K562 (cell line): ENCODE measurements around the gene MED17. TPM values are rescaled to one million over a fixed set of nuclear protein-coding genes. Genes with fewer than 3 reads are reported as not detected.

Experiments
- ATAC-seq: fragments of 200-7000 bp; cut with Tn5 transposase; 3 replicates; pipeline ENCODE4 v1.9.1; 2020; ENCODE audit warnings: moderate library complexity
- BruUV-seq: library from RNA; stranded (reverse); fragments of 400-500 nt; replicated peaks from 2 replicates; lab custom pipeline; 2021; lab: Mats Ljungman, UMichigan
- CTCF ChIA-PET: fragments of 300-600 bp; formaldehyde crosslinking; extraction: SDS; loops from one replicate; lab custom pipeline; 2021; ENCODE audit warnings: low intra/inter-chr PET ratio; lab: Yijun Ruan, JAX
- POLR2A ChIA-PET: fragments of 300-600, 350-650 bp; sonication (Branson Sonifier 250); formaldehyde crosslinking; extraction: SDS; loops from one replicate; lab custom pipeline; 2021; ENCODE audit warnings: antibody characterized with exemption, inconsistent platforms; lab: Yijun Ruan, JAX
- DNase-seq, 4 experiments: peaks; one replicate each; pipeline versions ENCODE4 v3.0.0 to v3.0.0-alpha.2; 2011 to 2018; ENCODE audit warnings: low spot score in 3 of 4, mixed read lengths in 3 of 4; ENCODE audit errors: extremely low read depth in 1 of 4
- FAIRE-seq: peaks from 2 replicates; lab custom pipeline; 2011; peaks lifted over from hg19 to GRCh38; lab: Jason Lieb, UNC
- H2AFZ ChIP-seq: 2 replicates; pipeline ENCODE4 v1.6.0; 2011; ENCODE audit warnings: low read depth, low read length, control low read depth, inconsistent platforms
- H3K27ac ChIP-seq: fragments of 200-600 bp; 3 replicates; pipeline ENCODE4 v1.8.0; 2011; ENCODE audit warnings: low read depth, mild to moderate bottlenecking, control low read depth, inconsistent platforms, low read length, moderate library complexity, mixed read lengths; ENCODE audit errors: extremely low read depth
- H3K27me3 ChIP-seq, 2 experiments: fragments of 300-600 bp in 1 of 2; 2 replicates in 1 of 2; 3 replicates in 1 of 2; pipeline versions ENCODE4 v1.6.0 to v1.8.0; 2011; ENCODE audit warnings: inconsistent platforms in 2 of 2, low read length in 2 of 2, mild to moderate bottlenecking in 1 of 2, mixed read lengths in 1 of 2, moderate library complexity in 1 of 2; ENCODE audit not compliant: control insufficient read depth in 2 of 2, insufficient read depth in 2 of 2
- H3K36me3 ChIP-seq: fragments of 300-600 bp; 3 replicates; pipeline ENCODE4 v1.8.0; 2011; ENCODE audit warnings: mild to moderate bottlenecking, low read length, inconsistent platforms; ENCODE audit not compliant: control insufficient read depth, insufficient read depth
- H3K4me1 ChIP-seq, 2 experiments: fragments of 200-600 bp in 1 of 2; replicated peaks in 1 of 2; 2 replicates in 1 of 2; 3 replicates in 1 of 2; pipeline versions ENCODE4 v1.5.1 to v1.8.0; 2011; ENCODE audit warnings: inconsistent platforms in 2 of 2, low read length in 2 of 2, mild to moderate bottlenecking in 1 of 2, mixed read lengths in 1 of 2, moderate library complexity in 1 of 2; ENCODE audit not compliant: control insufficient read depth in 2 of 2, insufficient read depth in 2 of 2
- H3K4me2 ChIP-seq: 2 replicates; pipeline ENCODE4 v1.6.1; 2011; ENCODE audit warnings: low read length, control low read depth, inconsistent platforms, mixed read lengths; ENCODE audit not compliant: insufficient read depth
- H3K4me3 ChIP-seq: fragments of 200-600 bp; sonication (generic), shearing (Covaris generic); 2 replicates; pipeline ENCODE4 v1.5.1; 2016; ENCODE audit warnings: control low read depth, inconsistent platforms
- H3K79me2 ChIP-seq: fragments of 200-600 bp; 3 replicates; pipeline ENCODE4 v1.8.0; 2011; ENCODE audit warnings: low read length, inconsistent platforms; ENCODE audit not compliant: control insufficient read depth, insufficient read depth
- H3K9ac ChIP-seq, 2 experiments: 2 replicates each; pipeline versions ENCODE4 v1.6.0 to v1.6.1; 2011; ENCODE audit warnings: low read depth in 2 of 2, low read length in 2 of 2, control low read depth in 1 of 2, inconsistent platforms in 1 of 2, mild to moderate bottlenecking in 1 of 2, mixed read lengths in 1 of 2; ENCODE audit not compliant: insufficient read depth in 1 of 2
- H3K9me1 ChIP-seq: one replicate; pipeline ENCODE4 v1.6.0; 2011; ENCODE audit warnings: inconsistent platforms, mild to moderate bottlenecking, low read length, moderate library complexity; ENCODE audit not compliant: control insufficient read depth, insufficient read depth
- H3K9me3 ChIP-seq: replicated peaks from 2 replicates; pipeline ENCODE4 v1.5.1; 2011; ENCODE audit warnings: low read depth, low read length, inconsistent platforms; ENCODE audit not compliant: control insufficient read depth, insufficient read depth
- H4K20me1 ChIP-seq: replicated peaks from 2 replicates; pipeline ENCODE4 v1.6.1; 2011; ENCODE audit warnings: low read length, inconsistent platforms, mixed read lengths; ENCODE audit not compliant: control insufficient read depth, insufficient read depth
- ARID1B ChIP-seq: fragments of 450-650 bp; IDR thresholded peaks from 2 replicates; pipeline ENCODE4 v1.6.1; 2016; ENCODE audit warnings: antibody characterized with exemption, mild to moderate bottlenecking, inconsistent platforms
- CBFA2T3 ChIP-seq: fragments of 450-650 bp; IDR thresholded peaks from 2 replicates; pipeline ENCODE4 v1.6.1; 2017
- KLF6 ChIP-seq: fragments of 250-450 bp; sonication (Bioruptor Pico); IDR thresholded peaks from 2 replicates; pipeline ENCODE4 v1.4.0; 2020; ENCODE audit warnings: mild to moderate bottlenecking, moderate library complexity, borderline replicate concordance
- MECOM ChIP-seq: fragments of 250-450 bp; sonication (Bioruptor Pico); IDR thresholded peaks from 2 replicates; pipeline ENCODE4 v1.8.0; 2022; ENCODE audit warnings: inconsistent platforms
- RCOR1 ChIP-seq, 2 experiments: IDR thresholded peaks; 2 replicates each; pipeline ENCODE4 v1.6.1; 2012; ENCODE audit warnings: low read depth in 2 of 2, low read length in 2 of 2, borderline replicate concordance in 1 of 2, improper control_type of control experiment in 1 of 2
- TEAD4 ChIP-seq, 2 experiments: sonication (generic) in 1 of 2; formaldehyde crosslinking in 1 of 2; IDR thresholded peaks; 2 replicates each; pipeline versions ENCODE4 v1.6.1 to v1.8.0; 2012 to 2022; ENCODE audit warnings: borderline replicate concordance in 1 of 2, inconsistent platforms in 1 of 2, low read length in 1 of 2, mild to moderate bottlenecking in 1 of 2, missing genetic modification reagents in 1 of 2
- TFAM ChIP-seq: fragments of 250-450 bp; sonication (Bioruptor Pico); conservative IDR thresholded peaks from 2 replicates; pipeline ENCODE4 v1.5.0; 2021; ENCODE audit warnings: mild to moderate bottlenecking, moderate library complexity
- WGBS: fragments of 100-300 bp; shearing (Covaris generic); methylation state at CpG from one replicate; pipeline ENCODE4 v1.1.6; 2016; ENCODE audit warnings: low coverage, mixed read lengths; ENCODE audit not compliant: insufficient coverage; ENCODE audit errors: missing lambda C conversion rate; 5-methylcytosine and 5-hydroxymethylcytosine counted together
- in situ Hi-C: fragments of 300-500 bp; cut with MboI; formaldehyde crosslinking; loops from 4 replicates; pipeline ENCODE4 v1.15.0; 2018; ENCODE audit warnings: inconsistent platforms, mixed read lengths
- intact Hi-C: fragments of 100-400 bp; cut with micrococcal nuclease; formaldehyde crosslinking; loops from 2 replicates; pipeline ENCODE4 v1.14.2; 2022
- polyA plus RNA-seq, 8 experiments: library from polyadenylated mRNA; depleted of rRNA in 4 of 8; stranded (reverse) in 5 of 8; unstranded in 3 of 8; fragments of >200 nt; fragmentation: Nextera tagmentation in 2 of 8; fragmentation: Illumina TruSeq in 1 of 8; extraction: Ambion mirVana in 2 of 8; extraction: Trizol in 1 of 8; gene quantifications; 2 replicates each; pipeline versions ENCODE4 v1.2.1 to v1.2.3, GENCODE V29; 2011 to 2014; ENCODE audit warnings: inconsistent platforms in 1 of 8, missing spikeins in 1 of 8
- total RNA-seq, 7 experiments: library from RNA; depleted of rRNA in 6 of 7; stranded (reverse); fragments of >200 nt in 6 of 7; fragmentation: Illumina TruSeq in 2 of 7; extraction: Trizol in 2 of 7; gene quantifications; 2 replicates each; pipeline versions ENCODE4 v1.2.1 to v1.2.3, GENCODE V29; 2011 to 2021; ENCODE audit warnings: low replicate concordance in 1 of 7
- TF ChIP-seq, protein P1 (sequence below): fragments of 450-650 bp; formaldehyde crosslinking; IDR thresholded peaks from 2 replicates; pipeline ENCODE4 v1.4.0; 2020; ENCODE audit warnings: mild to moderate bottlenecking, mixed read lengths
- TF ChIP-seq, protein P2 (sequence below): fragments of 200-800 bp; sonication (Bioruptor generic); IDR thresholded peaks from 2 replicates; pipeline ENCODE4 v1.6.1; 2017; ENCODE audit warnings: missing genetic modification characterization, missing compliant biosample characterization
- TF ChIP-seq, protein P3 (sequence below): fragments of 450-650 bp; IDR thresholded peaks from 2 replicates; pipeline ENCODE4 v1.7.0; 2016; ENCODE audit warnings: borderline replicate concordance

Gene MED17
- total and polyA plus RNA-seq, 9 of the 15 experiments (the other 6 are each of a cell fraction or from before 2014, with no cell fraction given) = 6.7 to 34.7 (median 26.8) TPM

DNA sequence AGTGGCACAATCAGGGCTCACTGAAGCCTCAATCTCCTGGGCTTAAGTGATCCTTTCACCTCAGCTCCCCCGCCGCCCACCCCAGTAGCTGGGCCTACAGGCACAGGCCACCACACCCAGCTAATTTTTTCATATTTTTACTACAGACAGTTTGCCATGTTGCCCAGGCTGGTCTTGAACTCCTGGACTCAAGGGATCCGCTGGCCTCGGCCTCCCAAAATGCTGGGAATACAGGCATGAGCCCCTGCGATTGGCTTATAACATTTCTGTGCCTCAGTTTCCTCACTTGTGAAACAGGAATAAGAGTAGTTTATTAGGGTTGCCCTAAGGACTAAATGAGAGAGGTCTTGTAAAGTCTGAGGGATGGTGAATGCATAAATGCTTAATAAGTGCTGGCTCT, 65.1 kb downstream of the MED17 start (continued):
- TF ChIP-seq, protein P1, sequence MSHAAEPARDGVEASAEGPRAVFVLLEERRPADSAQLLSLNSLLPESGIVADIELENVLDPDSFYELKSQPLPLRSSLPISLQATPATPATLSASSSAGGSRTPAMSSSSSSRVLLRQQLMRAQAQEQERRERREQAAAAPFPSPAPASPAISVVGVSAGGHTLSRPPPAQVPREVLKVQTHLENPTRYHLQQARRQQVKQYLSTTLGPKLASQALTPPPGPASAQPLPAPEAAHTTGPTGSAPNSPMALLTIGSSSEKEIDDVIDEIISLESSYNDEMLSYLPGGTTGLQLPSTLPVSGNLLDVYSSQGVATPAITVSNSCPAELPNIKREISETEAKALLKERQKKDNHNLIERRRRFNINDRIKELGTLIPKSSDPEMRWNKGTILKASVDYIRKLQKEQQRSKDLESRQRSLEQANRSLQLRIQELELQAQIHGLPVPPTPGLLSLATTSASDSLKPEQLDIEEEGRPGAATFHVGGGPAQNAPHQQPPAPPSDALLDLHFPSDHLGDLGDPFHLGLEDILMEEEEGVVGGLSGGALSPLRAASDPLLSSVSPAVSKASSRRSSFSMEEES (CRISPR knock-in tag) = no peak
- TF ChIP-seq TFAM (CRISPR knock-in tag) = no peak

DNA sequence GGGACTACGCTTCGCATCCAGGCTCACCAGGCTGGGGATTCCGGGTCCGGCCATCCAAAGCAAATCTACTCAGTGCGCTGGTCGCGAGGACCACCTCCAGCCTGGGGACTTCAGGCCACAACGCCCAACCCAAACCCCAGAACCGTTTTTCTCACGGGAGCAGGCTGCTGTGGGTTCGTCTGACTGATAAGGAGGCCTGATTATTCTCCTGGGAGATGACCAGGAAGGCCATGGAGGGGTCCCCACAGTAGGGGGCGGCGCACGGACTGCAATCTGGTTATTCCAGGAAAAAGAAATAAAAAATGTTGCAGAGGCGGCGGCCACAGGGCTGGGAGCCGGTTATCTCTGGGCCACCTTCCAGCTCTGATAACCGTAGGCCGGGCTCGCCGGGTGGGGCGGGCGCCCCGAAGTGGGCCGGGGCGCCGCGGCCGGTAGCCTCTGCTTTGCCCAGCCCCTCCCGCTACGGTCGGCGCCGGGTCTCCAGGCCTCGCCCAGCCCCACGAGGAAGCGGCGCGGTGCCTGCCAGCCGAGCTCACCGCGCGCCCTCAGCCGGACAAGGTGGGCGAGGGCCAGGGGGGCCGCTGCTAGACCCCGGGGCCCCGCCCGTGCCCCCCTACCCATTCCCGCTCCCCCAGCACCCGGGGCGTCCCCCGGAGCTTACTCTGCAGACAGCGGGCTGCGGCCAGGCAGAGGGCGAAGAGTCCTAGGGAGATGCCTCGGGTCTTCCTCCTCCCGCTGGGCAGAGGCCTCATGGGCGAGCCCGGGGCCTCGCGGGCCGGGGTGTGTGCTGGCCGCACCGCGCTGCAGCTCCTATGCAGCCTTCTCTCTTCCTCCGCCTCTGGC, 65.9 kb downstream of the MED17 start:
- Histone ChIP-seq H4K20me1 (0 out of 2 replicates have a peak, but pooled peaks cover 4% of the 10 kb centered on the region), H3K9me3 (no peaks in the 10 kb centered on the region), H3K9me1 (no peaks in the 10 kb centered on the region), H3K4me3 (peak overlapping the region; percentile 11; the same call in 1 of the 2 replicates), H3K9ac (peak overlapping the region in 1 of 2 experiments; percentile 70; a peak in 2 of 4 replicates), H3K27ac (no peak overlapping the region), H3K4me2 (peak overlapping the region; percentile 23; the same call in 1 of the 2 replicates), H3K79me2 (no peaks in the 10 kb centered on the region), H3K27me3 (peaks cover 7 to 43% of the 10 kb centered on the region in 2 experiments; a peak in 3 of 5 replicates), H3K36me3 (no peaks in the 10 kb centered on the region), H2AFZ (no peak overlapping the region), H3K4me1 (peaks cover 4 to 10% of the 10 kb centered on the region in 2 experiments; a peak in 2 of 5 replicates)
- peak; percentile 81 for ATAC-seq
- in situ Hi-C loops (no loop called here), intact Hi-C loops (no loop called here)
- no peak for FAIRE-seq
- WGBS = 5% methylated on average over 39 of the region's 67 CpGs
- peak; percentile 41 to 63 (median 44) for DNase-seq
- POLR2A ChIA-PET = interaction anchor here (0.5 to 1.2 kb wide), 3 partner anchors 9 to 110 kb away, joined by 3 to 4 read pairs (median 3); no protein-coding TSS in a partner anchor
- CTCF ChIA-PET = no interaction called here
- BruUV-seq = no TSS peak
- TF ChIP-seq KLF6 (CRISPR knock-in tag) (no peak), CBFA2T3 (peak; percentile 54), MECOM (CRISPR knock-in tag) (no peak), RCOR1 (IDR thresholded peaks at IDR 0.05; ENCODE audit: borderline replicate concordance in 1 of 2, low read depth in 2 of 2, low read length in 2 of 2) (peak in 1 of 2 experiments; percentile 67; a peak in 3 of 4 replicates), TEAD4 (IDR thresholded peaks at IDR 0.05; ENCODE audit: low read length) (peak; percentile 45; the same call in 1 of the 2 replicates), TEAD4 (CRISPR knock-in tag; IDR thresholded peaks at IDR 0.05; ENCODE audit: borderline replicate concordance) (no peak), ARID1B (peak; percentile 62)
- TF ChIP-seq, protein P2, sequence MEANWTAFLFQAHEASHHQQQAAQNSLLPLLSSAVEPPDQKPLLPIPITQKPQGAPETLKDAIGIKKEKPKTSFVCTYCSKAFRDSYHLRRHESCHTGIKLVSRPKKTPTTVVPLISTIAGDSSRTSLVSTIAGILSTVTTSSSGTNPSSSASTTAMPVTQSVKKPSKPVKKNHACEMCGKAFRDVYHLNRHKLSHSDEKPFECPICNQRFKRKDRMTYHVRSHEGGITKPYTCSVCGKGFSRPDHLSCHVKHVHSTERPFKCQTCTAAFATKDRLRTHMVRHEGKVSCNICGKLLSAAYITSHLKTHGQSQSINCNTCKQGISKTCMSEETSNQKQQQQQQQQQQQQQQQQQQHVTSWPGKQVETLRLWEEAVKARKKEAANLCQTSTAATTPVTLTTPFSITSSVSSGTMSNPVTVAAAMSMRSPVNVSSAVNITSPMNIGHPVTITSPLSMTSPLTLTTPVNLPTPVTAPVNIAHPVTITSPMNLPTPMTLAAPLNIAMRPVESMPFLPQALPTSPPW = peak; percentile 68
- TF ChIP-seq, protein P3, sequence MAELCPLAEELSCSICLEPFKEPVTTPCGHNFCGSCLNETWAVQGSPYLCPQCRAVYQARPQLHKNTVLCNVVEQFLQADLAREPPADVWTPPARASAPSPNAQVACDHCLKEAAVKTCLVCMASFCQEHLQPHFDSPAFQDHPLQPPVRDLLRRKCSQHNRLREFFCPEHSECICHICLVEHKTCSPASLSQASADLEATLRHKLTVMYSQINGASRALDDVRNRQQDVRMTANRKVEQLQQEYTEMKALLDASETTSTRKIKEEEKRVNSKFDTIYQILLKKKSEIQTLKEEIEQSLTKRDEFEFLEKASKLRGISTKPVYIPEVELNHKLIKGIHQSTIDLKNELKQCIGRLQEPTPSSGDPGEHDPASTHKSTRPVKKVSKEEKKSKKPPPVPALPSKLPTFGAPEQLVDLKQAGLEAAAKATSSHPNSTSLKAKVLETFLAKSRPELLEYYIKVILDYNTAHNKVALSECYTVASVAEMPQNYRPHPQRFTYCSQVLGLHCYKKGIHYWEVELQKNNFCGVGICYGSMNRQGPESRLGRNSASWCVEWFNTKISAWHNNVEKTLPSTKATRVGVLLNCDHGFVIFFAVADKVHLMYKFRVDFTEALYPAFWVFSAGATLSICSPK = no peak
